ENCODE measurements around the gene RAD23A. TPM values are rescaled to one million over a fixed set of nuclear protein-coding genes. Genes with fewer than 3 reads are reported as not detected.

Gene RAD23A
- total RNA-seq, 1 donor from 2014 or later = 80.7 TPM

DNA sequence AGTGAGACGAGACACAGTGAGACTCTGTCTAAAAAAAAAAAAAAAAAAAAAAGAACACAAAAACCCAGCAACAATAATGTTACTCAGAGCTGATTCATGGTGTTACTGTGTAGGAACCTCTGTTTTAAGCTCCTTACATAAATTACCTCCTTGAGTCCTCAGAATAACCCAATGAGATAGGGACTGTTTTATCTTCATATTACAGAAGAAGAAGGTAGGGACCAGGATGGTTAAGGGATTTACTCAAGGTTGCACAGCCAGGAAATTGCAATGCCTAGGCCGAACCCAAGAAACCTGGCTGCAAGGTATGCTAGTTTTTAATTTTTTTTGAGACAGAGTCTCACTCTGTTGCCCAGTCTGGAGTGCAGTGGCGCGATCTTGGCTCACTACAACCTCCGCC, 22.2 kb downstream of the RAD23A start:
- H3K4me1 Mint-ChIP-seq = peaks cover 8% of the 10 kb centered on the region
- H3K9me3 Mint-ChIP-seq = no peaks in the 10 kb centered on the region
- no peak for DNase-seq (ENCODE audit: low spot score in 2 of 2, unreplicated experiment in 2 of 2)
- H3K27me3 Mint-ChIP-seq (ENCODE audit: low read depth) = peaks cover 4% of the 10 kb centered on the region
- no peak overlapping the region for H3K27ac Mint-ChIP-seq
- H3K36me3 Mint-ChIP-seq = no peaks in the 10 kb centered on the region
- TF ChIP-seq, protein P1, sequence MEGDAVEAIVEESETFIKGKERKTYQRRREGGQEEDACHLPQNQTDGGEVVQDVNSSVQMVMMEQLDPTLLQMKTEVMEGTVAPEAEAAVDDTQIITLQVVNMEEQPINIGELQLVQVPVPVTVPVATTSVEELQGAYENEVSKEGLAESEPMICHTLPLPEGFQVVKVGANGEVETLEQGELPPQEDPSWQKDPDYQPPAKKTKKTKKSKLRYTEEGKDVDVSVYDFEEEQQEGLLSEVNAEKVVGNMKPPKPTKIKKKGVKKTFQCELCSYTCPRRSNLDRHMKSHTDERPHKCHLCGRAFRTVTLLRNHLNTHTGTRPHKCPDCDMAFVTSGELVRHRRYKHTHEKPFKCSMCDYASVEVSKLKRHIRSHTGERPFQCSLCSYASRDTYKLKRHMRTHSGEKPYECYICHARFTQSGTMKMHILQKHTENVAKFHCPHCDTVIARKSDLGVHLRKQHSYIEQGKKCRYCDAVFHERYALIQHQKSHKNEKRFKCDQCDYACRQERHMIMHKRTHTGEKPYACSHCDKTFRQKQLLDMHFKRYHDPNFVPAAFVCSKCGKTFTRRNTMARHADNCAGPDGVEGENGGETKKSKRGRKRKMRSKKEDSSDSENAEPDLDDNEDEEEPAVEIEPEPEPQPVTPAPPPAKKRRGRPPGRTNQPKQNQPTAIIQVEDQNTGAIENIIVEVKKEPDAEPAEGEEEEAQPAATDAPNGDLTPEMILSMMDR (IDR thresholded peaks at IDR 0.05; ENCODE audit: unreplicated experiment) = no peak
- H3K4me3 Mint-ChIP-seq = no peak overlapping the region

DNA sequence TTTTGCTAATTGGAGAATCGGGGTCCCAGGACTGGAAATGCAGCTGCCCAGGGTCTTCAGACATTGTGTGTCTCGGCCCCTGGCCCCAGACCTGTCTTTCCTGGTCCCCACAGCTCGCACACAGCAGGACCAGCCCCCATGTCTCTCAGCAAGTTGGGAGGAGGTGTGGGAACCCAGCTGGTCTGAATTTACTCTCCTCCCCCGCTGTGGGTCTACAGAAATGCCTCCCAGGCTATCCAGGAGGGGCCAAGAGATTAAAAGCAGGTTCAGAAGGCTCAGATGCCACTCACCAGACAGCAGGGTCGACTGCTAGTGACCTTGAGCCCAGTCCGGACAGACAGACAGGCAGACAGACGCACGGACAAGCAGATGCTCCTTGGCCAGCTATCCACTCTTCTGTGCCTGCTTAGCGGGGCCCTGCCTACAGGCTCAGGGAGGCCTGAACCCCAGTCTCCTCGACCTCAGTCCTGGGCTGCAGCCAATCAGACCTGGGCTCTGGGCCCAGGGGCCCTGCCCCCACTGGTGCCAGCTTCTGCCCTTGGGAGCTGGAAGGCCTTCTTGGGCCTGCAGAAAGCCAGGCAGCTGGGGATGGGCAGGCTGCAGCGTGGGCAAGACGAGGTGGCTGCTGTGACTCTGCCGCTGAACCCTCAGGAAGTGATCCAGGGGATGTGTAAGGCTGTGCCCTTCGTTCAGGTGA, 23.8 kb downstream of the RAD23A start, which contains the start of gene DAND5:
Gene DAND5 (plus strand): TSS at position 285 of the 697 bp plus-strand sequence. CDS start 85 bp downstream, at position 370.
- Mint-ChIP-seq H3K4me3 (no peak within 1 kb of the TSS), H3K9me3 (no peaks in the 10 kb centered on the region), H3K27ac (peak within 1 kb of the TSS; percentile 2), H3K36me3 (no peaks in the 10 kb centered on the region), H3K27me3 (ENCODE audit: low read depth) (peaks cover 12% of the 10 kb centered on the region), H3K4me1 (peaks cover 8% of the 10 kb centered on the region)
- TF ChIP-seq, protein P1 (IDR thresholded peaks at IDR 0.05; ENCODE audit: unreplicated experiment) = no peak
- no peak for DNase-seq (ENCODE audit: low spot score in 2 of 2, unreplicated experiment in 2 of 2)

DNA sequence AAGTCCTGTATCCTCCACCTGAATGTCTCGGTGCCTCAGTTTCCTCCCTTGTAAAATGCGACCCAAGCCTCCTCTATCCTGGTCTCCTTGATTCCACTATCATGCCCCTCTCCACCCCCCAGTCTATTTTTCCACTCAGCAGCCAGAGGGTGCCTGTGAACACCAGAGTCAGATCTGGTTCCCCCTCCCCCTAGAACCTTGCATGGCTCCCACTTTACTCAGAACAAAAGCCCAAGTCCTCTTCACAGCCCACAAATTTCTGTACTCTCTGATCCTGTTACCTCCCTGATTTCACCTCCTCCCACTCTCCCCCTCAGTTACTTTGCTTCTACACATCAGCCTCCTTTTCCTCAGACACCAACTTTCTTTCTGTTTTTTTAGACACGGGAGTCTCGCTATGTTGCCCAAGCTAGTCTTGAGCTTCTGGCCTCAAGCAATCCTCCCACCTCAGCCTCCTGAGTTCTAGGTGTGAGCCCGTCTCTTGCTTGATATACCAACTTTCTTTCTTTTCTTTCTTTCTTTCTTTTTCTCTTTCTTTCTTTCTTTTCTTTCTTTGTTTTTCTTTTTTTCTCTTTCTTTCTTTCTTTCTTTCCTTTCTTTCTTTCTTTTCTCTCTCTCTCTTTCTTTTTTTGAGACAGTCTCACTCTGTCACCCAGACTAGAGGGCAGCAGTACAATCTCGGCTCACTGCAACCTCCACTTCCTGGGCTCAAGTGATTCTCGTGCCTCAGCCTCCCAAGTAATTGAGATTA, 24.6 kb downstream of the RAD23A start:
- Mint-ChIP-seq H3K4me1 (peaks cover 3% of the 10 kb centered on the region), H3K27ac (peak overlapping the region; percentile 2), H3K36me3 (no peaks in the 10 kb centered on the region), H3K9me3 (no peaks in the 10 kb centered on the region), H3K4me3 (no peak overlapping the region), H3K27me3 (ENCODE audit: low read depth) (peaks cover 12% of the 10 kb centered on the region)
- no peak for DNase-seq (ENCODE audit: low spot score in 2 of 2, unreplicated experiment in 2 of 2)
- TF ChIP-seq, protein P1 (IDR thresholded peaks at IDR 0.05; ENCODE audit: unreplicated experiment) = no peak

DNA sequence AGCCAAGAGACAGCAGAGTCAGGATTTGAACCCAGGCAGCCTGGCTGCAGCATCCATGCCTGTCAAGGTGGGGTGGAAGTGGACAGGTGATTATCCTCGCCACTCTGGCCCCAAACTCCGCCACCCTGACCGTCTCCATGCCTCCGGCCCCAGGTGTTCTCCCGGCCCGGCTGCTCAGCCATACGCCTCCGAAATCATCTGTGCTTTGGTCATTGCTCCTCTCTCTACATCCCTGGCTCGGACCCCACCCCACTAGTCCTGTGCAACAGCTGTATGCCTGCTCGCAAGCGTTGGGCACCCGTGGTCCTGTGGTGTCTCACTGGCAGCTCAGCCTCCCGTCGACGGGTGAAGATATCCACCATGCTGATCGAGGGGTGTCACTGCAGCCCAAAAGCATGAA, 27.6 kb downstream of the RAD23A start:
- Mint-ChIP-seq H3K36me3 (no peaks in the 10 kb centered on the region), H3K27ac (no peak overlapping the region), H3K4me1 (peaks cover 2% of the 10 kb centered on the region), H3K4me3 (no peak overlapping the region), H3K27me3 (ENCODE audit: low read depth) (peaks cover 17% of the 10 kb centered on the region), H3K9me3 (no peaks in the 10 kb centered on the region)
- TF ChIP-seq, protein P1 (IDR thresholded peaks at IDR 0.05; ENCODE audit: unreplicated experiment) = no peak
- no peak for DNase-seq (ENCODE audit: low spot score in 2 of 2, unreplicated experiment in 2 of 2)

DNA sequence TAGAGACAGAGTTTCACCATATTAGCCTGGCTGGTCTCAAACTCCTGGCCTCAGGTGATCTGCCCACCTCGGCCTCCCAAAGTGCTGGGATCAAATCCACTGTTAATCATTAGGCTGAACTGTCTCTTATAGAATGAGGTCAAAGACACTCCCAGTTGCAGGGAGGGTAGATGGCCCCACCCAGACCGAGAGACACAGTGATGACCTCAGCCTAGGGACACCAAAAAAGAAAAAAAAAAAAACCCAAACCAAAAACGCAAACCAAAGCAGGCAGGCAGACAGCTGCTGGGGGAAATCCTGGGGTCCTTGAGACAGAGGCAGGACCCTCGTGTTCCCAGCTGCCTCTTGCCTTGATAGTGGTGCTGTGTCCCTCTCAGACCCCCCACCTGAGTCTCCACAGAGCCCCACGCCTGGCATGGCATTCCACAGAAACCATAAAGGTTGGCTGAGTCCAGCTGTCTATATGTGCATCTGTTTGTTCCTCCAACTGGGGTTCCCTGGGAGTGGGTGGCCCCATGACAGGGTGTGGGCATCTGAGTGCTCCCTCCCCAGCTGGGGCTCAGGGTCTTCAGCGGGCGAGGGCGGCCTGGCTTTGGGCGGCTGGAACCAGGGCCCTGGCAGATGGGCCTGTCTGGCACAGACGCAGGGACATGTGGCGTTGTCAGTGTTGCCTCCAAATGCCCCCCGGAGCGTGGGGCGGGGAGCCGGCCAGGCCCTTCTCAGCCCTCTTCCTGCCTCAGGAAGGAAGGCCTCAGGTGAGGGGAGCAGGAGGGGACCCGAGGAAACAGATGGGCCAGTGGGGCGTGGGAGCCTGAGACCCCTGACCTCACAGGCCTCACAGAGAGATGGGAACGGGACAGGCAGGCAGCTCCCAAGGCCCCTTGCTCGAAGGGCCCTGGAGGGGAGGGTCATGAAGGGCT, 28.9 kb downstream of the RAD23A start:
- no peak overlapping the region for H3K4me3 Mint-ChIP-seq
- H3K4me1 Mint-ChIP-seq = no peaks in the 10 kb centered on the region
- DNase-seq (ENCODE audit: low spot score in 2 of 2, unreplicated experiment in 2 of 2) = no peak
- H3K36me3 Mint-ChIP-seq = no peaks in the 10 kb centered on the region
- TF ChIP-seq, protein P1 (IDR thresholded peaks at IDR 0.05; ENCODE audit: unreplicated experiment) = no peak
- peaks cover 20% of the 10 kb centered on the region for H3K27me3 Mint-ChIP-seq (ENCODE audit: low read depth)
- H3K9me3 Mint-ChIP-seq = no peaks in the 10 kb centered on the region
- no peak overlapping the region for H3K27ac Mint-ChIP-seq

Data from mesothelial cell of epicardium (in vitro differentiated cells).